SU-DHL-6 (cell line): ENCODE measurements around the gene FAM111B.

Experiments used
- EZH2phosphoT487 ChIP-seq: fragments of 200-600 bp; sonication (generic), shearing (Covaris generic); conservative IDR thresholded peaks from 2 replicates; pipeline ENCODE4 v1.6.1; 2018; ENCODE audit warnings: mild to moderate bottlenecking, antibody characterized with exemption, low read length, moderate library complexity, mixed read lengths
- TF ChIP-seq, protein P1 (sequence below): fragments of 200-600 bp; sonication (generic); IDR thresholded peaks from one replicate; pipeline ENCODE4 v1.5.1; 2017; ENCODE audit warnings: antibody characterized with exemption, mild to moderate bottlenecking, low read length, moderate library complexity; ENCODE audit not compliant: insufficient read depth, poor library complexity, severe bottlenecking

DNA sequence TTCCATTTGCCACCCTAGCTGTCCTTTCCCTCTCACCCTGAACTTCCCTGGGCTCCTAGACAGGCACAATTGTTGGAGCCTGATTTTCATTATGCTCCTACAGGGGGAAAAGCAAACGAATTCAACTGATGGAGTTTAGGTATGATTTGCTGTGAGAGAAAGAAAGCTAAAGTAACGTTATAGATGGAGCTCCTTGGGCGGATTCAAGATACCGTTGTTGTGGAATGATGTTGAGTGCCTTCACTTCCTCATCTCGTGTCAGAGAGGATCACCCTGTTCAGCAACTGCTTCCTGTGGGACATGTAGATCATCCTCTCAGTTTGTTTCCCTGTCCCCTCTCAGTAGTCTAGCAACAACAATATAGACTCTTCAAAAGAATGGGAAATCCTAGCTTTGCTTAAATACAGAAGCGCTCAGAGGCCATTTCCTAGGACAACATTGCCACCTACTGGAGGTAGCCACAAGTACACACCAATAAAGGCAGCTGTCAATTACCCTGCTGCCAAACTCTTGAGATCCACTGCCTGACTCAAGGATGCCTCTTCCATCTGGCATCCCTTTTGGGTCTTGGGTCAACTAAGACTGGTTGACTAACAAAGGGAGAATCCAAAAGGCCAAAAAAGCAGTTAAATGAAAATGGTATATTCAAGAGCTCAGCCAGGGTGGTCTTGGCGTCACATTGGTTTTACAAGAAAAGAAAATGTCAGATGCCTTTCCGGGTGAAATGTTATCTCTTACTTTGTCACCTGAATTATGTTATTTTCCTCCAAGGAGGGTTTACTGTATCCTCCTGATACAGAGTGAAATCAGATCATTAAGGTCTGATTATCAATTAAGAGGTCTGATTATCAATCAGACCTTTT, 51.4 kb downstream of the FAM111B start:
- TF ChIP-seq EZH2phosphoT487: no peak
- TF ChIP-seq, protein P1, sequence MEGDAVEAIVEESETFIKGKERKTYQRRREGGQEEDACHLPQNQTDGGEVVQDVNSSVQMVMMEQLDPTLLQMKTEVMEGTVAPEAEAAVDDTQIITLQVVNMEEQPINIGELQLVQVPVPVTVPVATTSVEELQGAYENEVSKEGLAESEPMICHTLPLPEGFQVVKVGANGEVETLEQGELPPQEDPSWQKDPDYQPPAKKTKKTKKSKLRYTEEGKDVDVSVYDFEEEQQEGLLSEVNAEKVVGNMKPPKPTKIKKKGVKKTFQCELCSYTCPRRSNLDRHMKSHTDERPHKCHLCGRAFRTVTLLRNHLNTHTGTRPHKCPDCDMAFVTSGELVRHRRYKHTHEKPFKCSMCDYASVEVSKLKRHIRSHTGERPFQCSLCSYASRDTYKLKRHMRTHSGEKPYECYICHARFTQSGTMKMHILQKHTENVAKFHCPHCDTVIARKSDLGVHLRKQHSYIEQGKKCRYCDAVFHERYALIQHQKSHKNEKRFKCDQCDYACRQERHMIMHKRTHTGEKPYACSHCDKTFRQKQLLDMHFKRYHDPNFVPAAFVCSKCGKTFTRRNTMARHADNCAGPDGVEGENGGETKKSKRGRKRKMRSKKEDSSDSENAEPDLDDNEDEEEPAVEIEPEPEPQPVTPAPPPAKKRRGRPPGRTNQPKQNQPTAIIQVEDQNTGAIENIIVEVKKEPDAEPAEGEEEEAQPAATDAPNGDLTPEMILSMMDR: peak; percentile 73
